HG02970 (cell line): Measurements from ENCODE around the gene FOXJ3.

Experiments
- ATAC-seq: cut with Tn5 transposase; IDR thresholded peaks from one replicate; pipeline ENCODE4 v1.9.1; 2021; ENCODE audit warnings: mild to moderate bottlenecking, moderate library complexity, moderate number of reproducible peaks; ENCODE audit not compliant: unreplicated experiment, low FRiP score

FOXJ3 gene

GRCh38 chr1:42173155-42173933 lies 161.7 kb downstream of the FOXJ3 start:
- ATAC-seq: no peak

- no peak for ATAC-seq
Observed at GRCh38 chr1:42172381-42173133, 162.5 kb downstream of the FOXJ3 start.

DNA sequence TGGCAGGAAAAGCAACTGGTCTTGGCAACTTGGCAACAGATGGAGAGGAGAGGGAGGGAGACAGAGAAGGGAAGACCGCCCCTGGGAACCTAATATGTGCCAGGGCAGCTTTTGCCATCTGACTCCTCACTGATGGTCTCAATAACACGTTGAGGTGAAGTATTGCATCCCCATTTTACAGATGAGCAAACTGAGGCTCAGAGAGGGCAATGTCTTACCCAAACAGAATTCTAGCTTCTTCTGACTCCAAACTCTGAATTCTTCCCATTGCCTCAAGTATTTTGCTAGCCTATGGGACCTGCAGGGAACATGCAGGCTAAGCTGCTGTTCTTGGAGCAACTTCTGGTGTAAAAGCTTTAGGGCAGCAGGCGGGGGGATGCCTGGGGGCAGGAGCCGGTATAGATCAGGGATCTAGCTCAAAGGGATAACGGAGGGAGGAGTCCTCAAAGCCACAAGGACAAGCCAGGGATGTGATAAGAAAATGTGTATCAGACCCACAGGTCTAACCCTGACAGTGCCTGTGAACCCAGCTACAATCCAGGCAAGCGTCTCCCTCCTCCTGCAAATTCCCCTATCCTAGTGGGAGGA lies 163.3 kb downstream of the FOXJ3 start:
- no peak for ATAC-seq

DNA sequence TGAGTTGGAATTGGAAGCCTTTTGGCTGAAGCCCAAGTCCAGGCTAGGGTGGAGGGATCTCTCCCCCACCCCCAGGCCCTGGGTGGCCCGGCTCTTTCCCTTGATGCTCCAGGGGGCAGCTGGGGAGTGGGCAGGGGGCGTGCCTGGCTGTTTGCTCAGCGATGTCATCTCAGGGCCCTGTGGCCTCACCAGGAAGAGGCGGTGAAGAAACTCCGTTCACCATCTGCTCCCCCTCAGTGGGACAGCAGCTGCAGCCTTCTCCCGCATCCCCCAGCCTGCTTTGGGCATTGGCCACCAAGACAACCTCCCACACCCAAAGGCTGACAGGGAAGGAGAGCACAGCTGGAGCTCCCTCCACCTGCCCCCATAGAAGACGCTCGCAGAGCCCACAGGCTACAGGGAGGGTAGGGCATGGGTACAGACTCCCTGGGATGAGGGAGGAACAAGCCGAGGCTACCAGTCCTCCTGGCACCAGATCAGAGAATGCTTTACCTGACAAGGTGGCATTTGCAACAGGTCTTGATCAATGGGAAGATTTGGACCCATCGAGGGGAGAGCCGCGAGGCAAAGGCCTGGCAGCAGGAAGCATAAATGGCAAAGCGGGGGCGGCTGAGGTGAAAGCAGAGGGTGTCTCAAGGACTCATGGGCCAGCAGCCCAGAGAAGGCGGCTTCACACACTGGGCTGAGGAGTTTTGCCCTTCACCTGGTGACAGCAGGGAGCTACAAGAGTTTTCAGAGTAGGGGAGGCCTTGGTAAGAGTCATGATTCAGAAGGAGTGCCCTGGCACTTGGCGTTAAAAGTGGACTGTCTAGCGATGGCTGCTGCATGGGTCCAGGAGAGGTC lies 164.0 kb downstream of the FOXJ3 start:
- no peak for ATAC-seq

DNA sequence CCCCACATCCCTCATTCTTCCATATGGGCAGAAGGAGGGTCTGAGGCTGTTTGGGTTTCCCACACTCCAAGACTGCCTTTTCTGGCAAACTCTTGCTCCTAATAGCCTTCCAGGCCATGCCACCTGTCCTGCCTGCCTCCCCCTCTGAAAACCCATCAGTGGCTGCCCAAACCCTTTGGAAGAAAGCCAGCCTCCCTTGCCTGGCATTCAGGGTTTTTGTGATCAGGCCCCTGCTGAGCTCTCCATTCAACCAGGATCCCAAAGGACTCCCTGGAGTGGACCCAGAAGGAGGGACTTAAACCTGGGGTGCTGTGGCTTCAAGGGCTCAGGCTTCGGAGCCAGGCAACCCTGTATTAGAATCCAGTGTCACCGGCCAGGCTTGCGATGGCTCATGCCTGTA lies 166.3 kb downstream of the FOXJ3 start:
- no peak for ATAC-seq

DNA sequence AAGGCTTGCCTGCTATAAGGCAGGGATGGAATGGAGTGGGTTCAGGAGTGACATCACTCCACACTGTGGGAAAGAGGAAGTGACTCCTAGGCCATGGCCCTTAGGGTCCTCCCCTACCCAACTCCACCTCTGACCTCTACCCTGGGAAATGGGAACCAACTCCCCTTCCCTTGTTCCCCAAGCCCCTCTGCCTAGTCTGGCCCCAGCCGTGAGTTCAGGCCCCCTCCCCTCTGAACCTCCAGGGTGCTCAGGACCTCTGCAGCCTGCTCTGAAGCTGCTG lies 166.7 kb downstream of the FOXJ3 start:
- ATAC-seq: no peak

DNA sequence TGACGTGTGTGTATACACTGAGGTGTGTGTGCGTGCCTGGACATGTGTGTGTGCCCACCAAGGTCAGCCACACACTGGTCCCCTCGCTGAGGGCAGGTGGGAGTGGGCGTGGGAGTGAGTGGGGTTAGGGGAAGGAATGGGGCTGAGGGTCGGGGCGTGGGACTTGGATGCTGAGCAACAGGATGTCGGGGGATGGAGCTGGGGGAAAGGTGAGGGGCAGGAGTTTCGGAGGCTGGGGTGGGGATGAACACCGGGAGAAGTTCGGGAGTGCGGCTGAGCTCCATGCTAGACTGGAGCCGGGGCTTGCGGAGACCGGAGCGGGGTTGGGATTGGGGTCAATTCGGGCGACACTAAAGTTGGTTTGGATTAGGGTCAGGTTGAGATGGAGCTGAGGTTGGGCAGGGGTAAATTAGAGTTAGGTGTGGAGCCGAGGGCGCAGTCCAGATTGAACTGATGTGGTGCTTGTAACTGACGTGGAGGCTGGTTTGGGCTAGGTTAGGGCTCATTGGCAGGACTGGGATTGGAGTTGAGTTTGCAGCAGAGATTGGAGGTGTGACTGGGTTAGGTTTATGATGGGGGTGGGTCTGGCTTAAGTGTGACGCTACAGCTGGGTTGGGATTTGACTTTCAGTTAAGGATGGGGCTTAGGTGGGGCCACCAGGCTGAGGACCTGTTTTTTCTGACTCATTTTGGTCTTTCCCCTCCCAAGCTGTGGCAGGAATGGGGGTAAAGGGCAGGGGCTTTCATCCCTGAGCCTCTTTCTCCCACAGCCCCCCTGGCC lies 167.2 kb downstream of the FOXJ3 start:
- ATAC-seq: no peak

GRCh38 chr1:42165511-42166210 lies 169.4 kb downstream of the FOXJ3 start:
- ATAC-seq: no peak

- ATAC-seq: no peak
Observed at GRCh38 chr1:42164551-42165420, 170.2 kb downstream of the FOXJ3 start, which contains the start of gene GUCA2A. GUCA2A (minus strand) TSS chr1:42164745; CDS start chr1:42164712, 33 bp downstream.

GRCh38 chr1:42163536-42164503 lies 171.2 kb downstream of the FOXJ3 start:
- ATAC-seq: no peak

DNA sequence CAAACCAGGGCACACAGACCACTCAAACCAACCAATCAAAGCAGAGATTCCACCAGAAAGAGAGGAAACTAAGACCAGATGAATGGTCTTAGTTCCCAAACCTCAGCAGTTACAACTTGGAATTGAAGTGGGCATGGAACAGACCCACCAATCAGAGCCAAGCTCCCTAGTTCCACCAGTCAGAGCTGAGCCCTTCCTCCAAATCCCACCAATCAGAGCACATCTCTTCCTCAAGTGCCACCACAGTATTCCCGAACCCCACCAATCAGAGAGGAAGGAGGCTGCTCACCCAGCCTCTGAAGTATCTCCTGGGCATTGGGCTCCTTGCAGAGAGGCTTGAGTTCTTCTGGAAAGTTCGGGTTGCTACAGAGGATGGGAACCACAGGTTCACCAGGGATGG lies 171.9 kb downstream of the FOXJ3 start:
- no peak for ATAC-seq

- ATAC-seq: no peak
Observed at GRCh38 chr1:42162181-42162580, 172.9 kb downstream of the FOXJ3 start.

DNA sequence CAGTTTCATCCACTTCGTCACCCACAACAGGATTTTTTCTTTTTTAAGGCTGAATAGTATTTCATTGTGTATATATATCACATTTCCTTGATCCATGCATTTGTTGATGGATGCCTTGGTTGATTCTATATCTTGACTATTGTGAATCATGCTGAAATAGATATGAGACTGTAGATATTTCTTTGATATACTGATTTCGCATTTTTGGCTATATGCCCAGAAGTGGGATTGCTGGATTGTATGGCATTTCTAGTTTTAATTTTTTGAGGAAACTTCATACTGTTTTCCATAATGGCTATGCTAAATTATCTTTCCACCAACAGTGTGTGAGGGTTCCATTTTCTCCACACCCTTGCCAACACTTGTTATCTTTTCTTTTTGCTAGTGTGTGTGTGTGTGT lies 176.8 kb downstream of the FOXJ3 start:
- ATAC-seq: no peak

- ATAC-seq: no peak
Observed at GRCh38 chr1:42157667-42158066, 177.4 kb downstream of the FOXJ3 start.

GRCh38 chr1:42155362-42155761 lies 179.7 kb downstream of the FOXJ3 start:
- no peak for ATAC-seq

DNA sequence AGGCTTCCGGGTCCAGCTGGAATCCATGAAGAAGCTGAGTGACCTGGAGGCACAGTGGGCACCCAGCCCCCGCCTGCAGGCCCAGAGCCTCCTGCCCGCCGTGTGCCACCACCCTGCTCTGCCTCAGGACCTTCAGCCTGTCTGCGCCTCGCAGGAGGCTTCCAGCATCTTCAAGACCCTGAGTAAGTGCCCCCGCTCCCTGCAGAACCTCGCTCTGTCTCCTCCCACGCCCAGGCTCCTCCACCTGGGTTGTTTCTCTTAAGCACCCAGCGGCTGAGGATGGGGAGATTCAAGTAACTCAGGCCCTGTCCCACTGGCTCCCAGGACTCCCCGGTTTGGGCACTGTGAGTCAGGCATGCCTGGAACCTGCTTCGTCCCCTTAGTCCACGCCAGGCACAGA lies 180.3 kb downstream of the FOXJ3 start:
- no peak for ATAC-seq

GRCh38 chr1:42153624-42154023 lies 181.4 kb downstream of the FOXJ3 start:
- ATAC-seq: no peak
